ENCODE data around the gene NR1D2. TPM values are rescaled to one million over a fixed set of nuclear protein-coding genes. Genes with fewer than 3 reads are reported as not detected.

The NR1D2 gene
- total RNA-seq, 4 donors from 2014 or later, result 27.3 to 68.2 (median 52.8) TPM

- no peaks in the 10 kb centered on the region for H3K36me3 ChIP-seq
- no peak overlapping the region for H3K27ac ChIP-seq
These were observed 48.6 kb downstream of the NR1D2 start for GRCh38 chr3:23993556-23994243.

GRCh38 chr3:23994244-23994569 is 49.1 kb downstream of the NR1D2 start:
- WGBS, 2 donors, result 55 to 58% methylated on average over 4 of the region's 4 CpGs
- no peak overlapping the region for H3K4me3 ChIP-seq
- H3K4me1 ChIP-seq, result peaks cover 0 to 47% (median 13%) of the 10 kb centered on the region in 4 donors
- H3K27ac ChIP-seq, result no peak overlapping the region
- DNase-seq (ENCODE audit: low spot score in 2 of 2), result no peak
- no peaks in the 10 kb centered on the region for H3K36me3 ChIP-seq
- TF ChIP-seq CTCF (IDR thresholded peaks at IDR 0.05) (no peak), EP300 (IDR thresholded peaks at IDR 0.05) (no peak), POLR2A (IDR thresholded peaks at IDR 0.05) (no peak)
- no peaks in the 10 kb centered on the region for H3K27me3 ChIP-seq
- no peaks in the 10 kb centered on the region for H3K9me3 ChIP-seq

More at GRCh38 chr3:23993556-23994243, 48.6 kb downstream of the NR1D2 start:
- no peak for DNase-seq (ENCODE audit: low spot score in 2 of 2)
- WGBS, 2 donors, result 63 to 79% methylated on average over 5 of the region's 5 CpGs
- no peaks in the 10 kb centered on the region for H3K27me3 ChIP-seq
- H3K4me3 ChIP-seq, result no peak overlapping the region
- peaks cover 0 to 42% (median 13%) of the 10 kb centered on the region in 4 donors for H3K4me1 ChIP-seq
- TF ChIP-seq EP300 (IDR thresholded peaks at IDR 0.05) (no peak), POLR2A (IDR thresholded peaks at IDR 0.05) (no peak), CTCF (IDR thresholded peaks at IDR 0.05) (no peak)
- no peaks in the 10 kb centered on the region for H3K9me3 ChIP-seq

- no peak for TF ChIP-seq POLR2A (IDR thresholded peaks at IDR 0.05)
- no peak for TF ChIP-seq EP300 (IDR thresholded peaks at IDR 0.05)
- H3K4me3 ChIP-seq, result no peak overlapping the region
- no peaks in the 10 kb centered on the region for H3K9me3 ChIP-seq
- DNase-seq (ENCODE audit: low spot score in 2 of 2), result no peak
- no peak overlapping the region for H3K27ac ChIP-seq
- peaks cover 0 to 49% (median 13%) of the 10 kb centered on the region in 4 donors for H3K4me1 ChIP-seq
- no peaks in the 10 kb centered on the region for H3K36me3 ChIP-seq
- no peaks in the 10 kb centered on the region for H3K27me3 ChIP-seq
- WGBS, 2 donors, result 88 to 91% methylated on average over 2 of the region's 2 CpGs
These were observed 50.1 kb downstream of the NR1D2 start for GRCh38 chr3:23995219-23995618.

GRCh38 chr3:23996095-23996524 is 51.0 kb downstream of the NR1D2 start:
- peaks cover 0 to 41% (median 12%) of the 10 kb centered on the region in 4 donors for H3K4me1 ChIP-seq
- WGBS, 2 donors, result 81 to 88% methylated on average over 3 of the region's 3 CpGs
- DNase-seq (ENCODE audit: low spot score in 2 of 2), result no peak
- no peaks in the 10 kb centered on the region for H3K9me3 ChIP-seq
- TF ChIP-seq POLR2A (IDR thresholded peaks at IDR 0.05) (no peak), EP300 (IDR thresholded peaks at IDR 0.05) (no peak), CTCF (IDR thresholded peaks at IDR 0.05) (no peak)
- H3K27me3 ChIP-seq, result no peaks in the 10 kb centered on the region
- no peaks in the 10 kb centered on the region for H3K36me3 ChIP-seq
- no peak overlapping the region for H3K27ac ChIP-seq
- no peak overlapping the region for H3K4me3 ChIP-seq

- 3 to 5% methylated on average over 5 of the region's 5 CpGs for WGBS, 2 donors
- Histone ChIP-seq H3K27me3 (no peaks in the 10 kb centered on the region), H3K4me1 (peaks cover 0 to 12% (median under 1%) of the 10 kb centered on the region in 4 donors), H3K36me3 (no peaks in the 10 kb centered on the region), H3K9me3 (no peaks in the 10 kb centered on the region), H3K27ac (no peak overlapping the region), H3K4me3 (no peak overlapping the region)
- TF ChIP-seq POLR2A (IDR thresholded peaks at IDR 0.05) (no peak), CTCF (IDR thresholded peaks at IDR 0.05) (peak; percentile 82 to 95 (median 88))
- peak; percentile 83 to 94 for DNase-seq (ENCODE audit: low spot score in 2 of 2)
These were observed 54.0 kb downstream of the NR1D2 start for GRCh38 chr3:23999012-23999641.
